ENCODE measurements around the gene XG.

DNA sequence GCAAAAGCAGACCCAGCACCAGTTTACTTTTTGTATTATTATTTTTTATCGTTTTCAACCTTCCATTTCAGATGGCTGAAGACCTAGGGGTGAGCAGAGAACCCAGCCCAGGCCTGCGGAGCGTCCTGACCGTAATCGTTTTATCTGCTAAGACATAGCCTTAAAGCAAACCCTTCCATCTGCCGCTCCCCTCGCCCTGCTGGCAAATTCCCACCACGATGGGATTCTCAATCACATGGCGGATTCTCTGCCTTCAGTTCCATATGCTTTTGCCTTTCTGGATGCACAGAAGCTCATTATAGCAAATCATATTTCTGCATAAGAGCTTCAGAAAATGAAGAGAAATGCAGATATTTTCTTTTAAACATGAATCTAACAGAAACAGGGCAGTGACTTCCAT lies 18.6 kb upstream of the XG start:
- TF ChIP-seq PPARA (CRISPR knock-in tag; IDR thresholded peaks at IDR 0.05; ENCODE audit: borderline replicate concordance) (no peak), ISL1 (CRISPR knock-in tag; IDR thresholded peaks at IDR 0.05) (no peak), GLIS3 (CRISPR knock-in tag; IDR thresholded peaks at IDR 0.05) (no peak), OSR1 (CRISPR knock-in tag; IDR thresholded peaks at IDR 0.05) (no peak), ZFP30 (CRISPR knock-in tag; IDR thresholded peaks at IDR 0.05) (no peak)
- TF ChIP-seq, protein P1, sequence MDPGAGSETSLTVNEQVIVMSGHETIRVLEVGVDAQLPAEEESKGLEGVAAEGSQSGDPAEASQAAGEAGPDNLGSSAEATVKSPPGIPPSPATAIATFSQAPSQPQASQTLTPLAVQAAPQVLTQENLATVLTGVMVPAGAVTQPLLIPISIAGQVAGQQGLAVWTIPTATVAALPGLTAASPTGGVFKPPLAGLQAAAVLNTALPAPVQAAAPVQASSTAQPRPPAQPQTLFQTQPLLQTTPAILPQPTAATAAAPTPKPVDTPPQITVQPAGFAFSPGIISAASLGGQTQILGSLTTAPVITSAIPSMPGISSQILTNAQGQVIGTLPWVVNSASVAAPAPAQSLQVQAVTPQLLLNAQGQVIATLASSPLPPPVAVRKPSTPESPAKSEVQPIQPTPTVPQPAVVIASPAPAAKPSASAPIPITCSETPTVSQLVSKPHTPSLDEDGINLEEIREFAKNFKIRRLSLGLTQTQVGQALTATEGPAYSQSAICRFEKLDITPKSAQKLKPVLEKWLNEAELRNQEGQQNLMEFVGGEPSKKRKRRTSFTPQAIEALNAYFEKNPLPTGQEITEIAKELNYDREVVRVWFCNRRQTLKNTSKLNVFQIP (CRISPR knock-in tag; IDR thresholded peaks at IDR 0.05; ENCODE audit: borderline replicate concordance, low read depth), result no peak

Data from SK-N-SH treated with all-trans-retinoic acid at 6 μM for 48 hours (cell line).